NCI-H2107 treated with DMSO at 0.1 percent for 48 hours (cell line): ENCODE results near the gene PALLD.
"Not testable (repeated sequence)": the region's sequence is repeated elsewhere in the genome, so short reads cannot be mapped to it uniquely, and the experiment has no call there.

Experiments
- DNase-seq: peaks from one replicate; lab custom pipeline; 2025; ENCODE audit not compliant: unreplicated experiment; lab: John Stamatoyannopoulos, UW

PALLD gene

DNA sequence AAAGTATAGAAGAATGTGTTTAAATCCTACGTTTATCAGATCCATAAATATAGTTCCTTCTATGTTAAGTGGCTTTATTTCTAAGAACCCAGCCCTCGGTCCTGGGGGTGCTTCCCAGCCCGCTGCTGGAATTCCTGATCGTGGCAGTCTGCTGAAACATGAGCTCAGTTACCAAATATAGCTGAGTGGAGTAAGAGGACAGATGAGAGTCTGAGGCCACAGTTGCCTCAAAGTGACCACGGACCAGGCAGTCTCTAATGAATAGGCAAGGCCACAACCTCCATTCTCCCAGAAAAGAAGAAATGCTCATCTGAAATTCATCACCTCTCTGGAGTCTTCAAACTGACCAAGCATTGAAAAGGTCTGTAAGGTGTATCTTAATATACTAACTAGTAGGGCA, at the start of gene PALLD:
Gene PALLD (plus strand): TSS at position 219 of the 400 bp plus-strand sequence.
- DNase-seq, result no peak

DNA sequence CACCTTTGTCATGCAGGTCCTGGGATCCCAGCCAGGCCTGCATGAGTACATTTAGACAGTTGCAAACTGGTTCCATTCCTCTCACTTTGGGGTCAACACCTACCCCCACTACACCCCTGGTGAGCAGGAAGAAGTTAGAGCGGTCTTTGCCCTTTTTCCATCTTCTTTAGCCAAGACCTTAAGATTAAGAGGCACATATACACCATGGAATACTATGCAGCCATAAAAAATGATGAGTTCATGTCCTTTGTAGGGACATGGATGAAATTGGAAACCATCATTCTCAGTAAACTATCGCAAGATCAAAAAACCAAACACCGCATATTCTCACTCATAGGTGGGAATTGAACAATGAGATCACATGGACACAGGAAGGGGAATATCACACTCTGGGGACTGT, 47.8 kb upstream of the PALLD start:
- DNase-seq, result not testable (repeated sequence)

DNA sequence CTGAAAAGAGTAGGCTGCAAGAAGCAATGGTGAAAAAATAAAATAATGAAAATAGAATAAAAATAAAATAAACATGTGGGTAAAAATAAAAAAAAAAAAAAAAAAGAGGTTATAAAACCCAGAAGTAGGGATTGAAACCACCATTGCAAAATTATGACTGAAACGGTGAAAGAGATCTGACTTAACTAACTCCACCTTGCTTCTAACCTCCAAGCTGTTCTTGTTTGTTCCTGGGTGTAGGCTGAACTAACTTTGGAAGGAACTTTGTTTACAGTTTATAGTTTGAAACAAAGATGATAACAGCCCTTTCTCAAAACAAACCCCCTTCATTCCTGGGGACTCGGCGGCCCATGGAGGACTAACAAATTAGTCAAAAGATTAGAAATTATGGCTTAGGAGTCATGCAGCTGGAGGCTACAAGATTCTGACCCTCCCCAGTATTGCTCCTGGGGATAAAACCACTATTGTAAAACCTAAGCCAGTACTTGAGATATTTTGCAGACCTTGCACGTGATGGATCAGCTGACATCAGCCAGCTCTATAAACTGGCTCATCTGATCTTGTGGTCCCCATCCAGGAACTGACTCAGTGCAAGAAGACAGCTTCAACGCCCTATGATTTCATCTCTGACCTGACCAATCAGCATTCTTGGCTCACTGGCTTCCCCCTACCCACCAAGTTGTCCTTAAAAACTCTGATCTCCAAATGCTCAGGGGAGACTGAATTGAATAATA, 47.0 kb upstream of the PALLD start:
- no peak for DNase-seq

DNA sequence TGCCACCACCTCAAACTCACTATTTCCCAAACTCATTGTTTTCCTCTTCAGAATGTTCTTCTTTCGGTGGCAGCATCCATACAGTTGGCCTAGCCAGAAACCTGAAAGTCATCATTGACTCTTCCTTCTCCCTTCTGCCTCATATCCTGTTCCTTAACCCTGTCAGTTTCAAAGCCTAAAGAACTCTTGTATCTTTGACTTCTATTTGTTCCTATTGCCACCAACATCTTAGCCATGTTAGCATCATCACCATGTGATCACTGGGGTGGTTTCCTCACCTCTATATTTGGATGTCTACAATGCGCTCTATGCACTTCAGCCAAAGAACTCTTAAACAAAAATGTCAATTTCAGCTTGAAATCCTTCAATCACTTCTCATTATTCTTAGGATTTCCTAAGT, 45.5 kb upstream of the PALLD start:
- DNase-seq, result no peak

DNA sequence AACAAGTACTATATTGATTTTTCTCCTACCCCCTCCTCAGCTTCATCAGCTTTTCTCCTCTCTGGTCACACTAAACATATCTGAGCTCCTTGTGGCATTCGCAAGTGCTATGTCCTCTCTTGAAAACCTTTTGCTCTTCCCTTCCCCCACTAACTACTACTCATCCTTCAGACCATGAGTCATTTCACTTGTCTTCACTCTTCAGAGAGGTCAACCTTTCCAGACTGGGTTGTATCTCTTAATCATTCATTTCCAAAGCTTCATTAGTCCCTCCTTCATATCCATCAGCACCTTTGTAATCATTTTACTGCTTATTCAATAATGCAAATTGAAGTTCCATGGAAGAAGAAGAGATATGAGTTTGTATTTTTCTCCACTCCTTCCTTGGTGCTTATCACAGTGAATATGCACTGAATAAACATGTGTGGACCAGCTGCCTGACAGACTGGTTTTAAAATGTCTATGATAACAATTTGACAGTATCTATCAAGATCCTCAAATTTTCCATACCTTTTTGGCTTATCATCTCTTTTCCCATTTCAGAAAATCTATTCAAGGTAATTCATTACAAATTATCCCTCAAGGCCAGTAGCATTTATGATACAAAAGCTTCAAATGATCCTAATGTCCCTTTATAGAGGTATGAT, 45.0 kb upstream of the PALLD start:
- no peak for DNase-seq

DNA sequence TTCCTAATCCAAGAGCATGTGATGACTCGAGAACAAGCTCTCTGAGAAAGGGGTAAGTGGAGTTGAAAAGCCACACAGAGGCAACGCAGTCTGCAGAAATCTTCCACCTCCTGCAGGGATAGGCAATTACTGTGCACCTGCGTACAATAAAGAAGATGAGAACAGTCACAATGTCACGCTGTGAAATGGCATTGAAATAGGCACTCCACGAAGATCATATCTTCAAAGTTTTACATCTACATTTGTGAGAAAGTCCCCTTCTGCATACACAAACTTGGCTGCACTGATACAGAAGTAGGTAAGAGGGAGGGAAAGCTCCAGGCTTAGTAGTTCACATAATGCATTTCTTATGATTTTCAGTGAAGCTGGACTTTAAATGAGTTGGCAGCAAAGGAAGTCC, 43.7 kb upstream of the PALLD start:
- DNase-seq, result peak; percentile 57

DNA sequence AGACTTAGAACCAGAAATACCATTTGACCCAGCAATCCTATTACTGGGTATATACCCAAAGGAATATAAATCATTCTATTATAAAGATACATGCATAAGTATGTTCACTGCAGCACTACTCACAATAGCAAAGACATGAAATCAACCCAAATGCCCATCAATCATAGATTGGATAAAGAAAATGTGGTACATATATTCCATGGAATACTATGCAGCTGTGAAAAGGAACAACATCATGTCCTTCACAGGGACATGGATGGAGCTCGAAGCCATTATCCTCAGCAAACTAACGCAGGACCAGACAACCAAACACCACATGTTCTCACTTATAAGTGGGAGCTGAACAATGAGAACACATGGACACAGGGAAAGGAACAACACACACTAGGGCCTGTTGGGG, 38.6 kb upstream of the PALLD start:
- not testable (repeated sequence) for DNase-seq

DNA sequence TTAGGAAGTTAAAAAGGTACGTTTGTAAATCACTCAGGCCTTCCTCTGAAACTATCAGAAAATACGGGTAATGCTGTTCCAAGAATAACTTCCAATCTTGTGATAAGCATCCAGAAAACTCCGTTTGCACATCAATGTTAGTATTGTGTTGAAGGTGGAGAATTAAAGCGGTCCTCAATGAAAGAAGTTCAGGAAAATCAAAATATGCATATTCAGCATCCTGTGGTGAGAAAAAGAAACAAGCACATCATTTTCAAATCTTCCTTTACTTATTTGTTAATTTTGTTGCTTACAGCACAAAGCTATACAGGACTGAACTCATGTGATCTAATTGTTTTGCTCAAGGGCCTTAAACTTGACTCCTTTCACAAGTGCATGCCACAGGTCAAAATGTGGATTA, 35.0 kb upstream of the PALLD start:
- no peak for DNase-seq

DNA sequence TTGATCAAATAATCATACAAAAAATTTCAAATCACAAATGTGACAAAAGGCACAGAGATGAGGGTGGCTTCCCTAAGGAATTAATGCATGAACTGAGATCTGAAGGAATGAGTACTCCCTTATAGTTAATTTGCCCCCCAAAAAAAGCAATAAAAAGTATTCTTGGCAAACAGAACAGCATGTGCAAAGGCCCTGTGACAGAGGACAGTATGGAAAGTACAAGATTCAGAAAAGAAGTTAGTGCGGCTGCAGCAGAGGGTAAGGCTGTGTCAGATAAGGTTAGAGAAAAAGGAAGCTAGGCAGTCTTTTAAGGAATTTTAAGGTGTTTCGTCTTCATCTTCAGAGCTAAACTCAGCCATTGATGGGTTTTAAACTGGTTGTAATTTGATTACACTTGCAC, 23.9 kb upstream of the PALLD start:
- no peak for DNase-seq

DNA sequence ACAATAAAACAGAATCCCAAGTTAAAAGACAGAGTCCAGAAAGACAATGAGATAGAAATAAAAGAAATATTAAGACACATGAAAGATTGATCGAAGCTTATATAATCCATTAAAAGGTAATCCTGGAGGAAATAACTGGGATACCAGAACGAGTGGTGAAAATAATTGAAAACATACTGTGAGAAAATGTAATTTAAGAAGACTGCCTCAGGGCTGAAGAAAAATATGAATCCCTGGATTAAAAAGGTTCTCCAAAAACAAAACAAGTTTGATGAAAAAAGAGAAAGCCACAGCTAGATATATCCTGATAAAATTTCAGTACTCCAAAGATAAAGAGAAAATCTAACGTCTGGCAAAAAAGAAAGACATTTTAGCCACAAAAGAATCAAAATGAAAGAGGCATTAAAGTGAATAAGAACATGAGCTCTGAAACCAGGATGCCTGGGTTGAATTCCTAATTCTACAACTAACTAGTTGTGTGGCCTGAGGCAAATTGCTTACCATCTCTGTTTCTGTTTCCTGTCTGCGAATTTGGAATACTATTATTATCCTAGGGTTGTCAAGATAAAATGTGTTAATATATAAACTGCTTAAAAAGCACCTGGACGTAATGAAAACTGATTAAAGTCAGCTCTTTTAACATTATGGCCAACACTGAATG, 22.1 kb upstream of the PALLD start:
- no peak for DNase-seq

DNA sequence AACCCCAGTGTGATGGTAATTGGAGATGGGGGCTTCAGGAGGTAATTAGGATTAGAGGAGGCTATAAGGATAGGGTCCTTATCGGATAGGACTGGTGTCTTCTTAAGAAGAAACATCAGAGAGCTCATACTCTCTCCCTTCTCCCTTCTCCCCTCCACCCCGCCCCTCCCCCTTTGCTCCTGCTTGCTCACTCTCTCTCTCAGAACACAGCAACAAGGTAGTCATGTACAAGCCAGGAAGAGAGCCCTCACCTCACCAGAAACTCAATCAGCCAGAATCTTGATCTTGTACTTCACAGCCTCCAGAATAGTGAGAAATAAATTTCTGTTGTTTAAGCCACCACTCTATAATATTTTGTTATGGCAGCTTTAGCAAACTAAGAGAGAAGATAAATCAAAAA, 21.1 kb upstream of the PALLD start:
- no peak for DNase-seq

DNA sequence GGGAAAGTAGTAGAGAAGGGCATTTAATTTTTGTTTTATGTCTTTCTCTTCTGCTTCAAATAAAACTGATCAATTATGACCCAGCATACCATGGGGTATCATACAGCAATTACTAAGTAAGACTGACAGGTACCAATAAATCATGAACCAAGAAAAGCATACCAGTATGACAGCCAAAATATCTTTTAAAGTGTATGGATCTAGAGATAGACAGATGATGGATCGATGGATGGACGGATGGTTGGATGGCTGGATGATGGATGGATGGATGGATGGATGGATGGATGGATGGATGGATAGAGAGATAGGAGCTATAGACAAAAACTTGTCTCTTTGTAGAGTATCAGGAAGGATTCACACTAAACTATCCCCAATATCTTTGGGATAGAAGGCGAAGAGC, 18.0 kb upstream of the PALLD start:
- no peak for DNase-seq

DNA sequence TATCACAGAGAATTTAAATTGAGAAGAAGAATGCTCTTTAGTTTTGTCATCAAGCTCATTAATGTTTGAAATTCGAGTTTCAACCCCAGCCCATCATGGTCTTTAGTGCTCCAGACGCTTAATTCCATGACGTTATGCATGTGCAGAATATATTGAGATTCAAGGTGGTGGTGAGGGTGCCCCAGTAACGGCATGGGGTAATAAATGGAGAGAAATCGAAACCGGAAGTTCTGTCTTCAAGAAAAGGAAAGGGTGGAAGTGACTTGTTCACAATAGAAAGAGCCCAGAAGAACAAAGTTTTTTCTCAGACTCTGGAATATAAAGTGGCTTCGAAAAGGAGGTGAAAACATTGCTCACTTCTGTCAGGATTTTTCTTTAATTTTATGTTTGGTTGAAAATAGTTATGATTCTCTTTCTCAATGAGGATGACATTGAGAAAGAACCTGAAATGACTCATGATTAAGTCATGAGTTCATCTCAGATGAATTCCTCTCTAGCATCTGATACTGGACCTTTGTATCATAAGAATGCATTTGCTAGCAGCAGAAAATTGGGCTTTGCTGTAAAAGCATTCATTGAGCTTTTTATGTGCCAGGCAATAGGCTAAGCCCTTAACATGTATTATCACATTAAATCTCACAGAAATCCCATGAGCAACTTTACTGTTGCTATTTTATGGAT, 15.8 kb upstream of the PALLD start:
- DNase-seq, result peak; percentile 45

DNA sequence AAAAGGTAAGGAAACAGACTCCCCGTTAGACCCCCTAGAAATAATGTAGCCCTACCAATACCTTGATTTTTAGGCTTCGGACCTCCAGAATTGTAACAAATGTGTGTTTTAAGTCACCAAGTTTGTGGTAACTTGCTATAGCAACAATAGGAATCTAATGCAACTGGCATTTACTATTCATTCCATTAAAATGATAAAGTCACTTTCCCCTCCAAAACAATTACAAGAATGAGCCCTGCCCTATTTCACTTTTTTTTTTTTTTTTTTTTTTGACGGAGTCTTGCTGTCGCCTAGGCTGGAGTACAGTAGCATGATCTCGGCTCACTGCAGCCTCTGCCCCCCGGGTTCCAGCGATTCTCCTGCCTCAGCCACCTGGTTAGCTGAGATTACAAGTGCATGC, 13.0 kb upstream of the PALLD start:
- DNase-seq, result no peak

DNA sequence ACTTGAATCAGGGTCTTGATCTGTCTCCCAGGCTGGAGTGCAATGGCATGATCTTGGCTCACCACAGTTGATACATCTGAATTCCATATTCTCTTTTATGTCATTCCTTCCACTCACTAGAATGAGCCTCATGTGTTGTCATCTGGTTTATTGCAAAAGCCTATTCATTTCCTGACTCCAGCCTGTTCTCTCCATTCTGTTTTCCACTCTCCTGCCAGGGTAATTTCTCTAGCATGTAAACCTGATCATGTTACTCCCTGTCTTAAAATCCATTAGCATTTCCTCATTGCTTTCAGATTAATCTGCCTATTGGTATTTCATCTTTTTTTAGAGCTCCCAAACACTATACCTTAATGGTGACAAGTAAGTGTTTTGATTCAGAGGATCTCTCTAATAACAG, 12.2 kb upstream of the PALLD start:
- DNase-seq, result no peak

DNA sequence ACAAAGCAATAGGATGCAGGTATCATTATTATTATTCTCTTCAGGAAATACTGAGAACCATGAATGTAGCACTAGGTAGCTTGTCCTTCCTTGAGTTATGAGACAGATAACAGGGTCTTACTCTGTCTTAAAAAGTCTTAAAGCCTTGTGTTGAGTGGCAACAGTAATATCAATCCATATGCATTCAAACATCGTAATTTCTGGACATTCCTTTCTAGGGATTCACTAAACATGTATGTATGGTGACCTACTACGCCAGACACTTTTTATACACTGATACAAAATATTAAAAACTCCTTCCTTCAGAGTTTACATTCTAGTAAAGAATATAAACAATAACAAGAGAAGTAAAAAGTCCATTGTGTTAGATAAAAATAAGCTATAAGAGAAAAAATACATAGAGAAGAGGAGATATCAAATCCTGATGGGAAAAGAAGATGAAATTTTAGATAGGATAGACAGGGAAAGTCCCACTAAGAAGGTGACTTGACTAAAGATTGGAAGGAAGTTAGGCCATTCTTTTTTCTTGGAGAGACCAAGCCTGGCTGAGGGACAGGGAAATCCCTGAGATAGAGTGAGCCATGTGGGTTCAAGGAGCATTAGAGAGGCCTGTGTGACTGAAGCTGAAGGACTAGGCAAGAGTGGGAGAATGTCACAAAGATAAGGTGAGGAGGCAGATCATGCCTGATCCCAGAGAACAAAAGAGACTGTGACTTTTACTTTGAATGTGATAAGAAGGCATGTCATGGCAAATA, 11.5 kb upstream of the PALLD start:
- DNase-seq, result no peak

DNA sequence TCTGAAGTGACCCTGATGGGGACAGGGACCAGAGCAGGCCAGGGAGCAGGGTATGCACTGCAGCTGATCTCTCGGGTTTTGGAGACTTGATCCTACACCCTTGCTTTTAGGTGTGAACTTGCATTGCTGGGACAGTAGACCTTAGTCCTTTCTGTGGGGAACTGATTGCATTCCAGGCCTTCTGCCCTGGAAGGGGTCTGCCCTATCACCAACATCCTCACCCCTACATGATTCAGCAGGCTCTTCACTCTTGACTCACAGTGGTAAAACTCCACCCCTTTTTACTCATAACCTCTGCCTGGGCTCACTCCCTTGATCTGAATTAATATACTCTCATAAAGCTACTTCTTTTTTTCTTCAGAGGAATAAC, 10.0 kb upstream of the PALLD start:
- no peak for DNase-seq

DNA sequence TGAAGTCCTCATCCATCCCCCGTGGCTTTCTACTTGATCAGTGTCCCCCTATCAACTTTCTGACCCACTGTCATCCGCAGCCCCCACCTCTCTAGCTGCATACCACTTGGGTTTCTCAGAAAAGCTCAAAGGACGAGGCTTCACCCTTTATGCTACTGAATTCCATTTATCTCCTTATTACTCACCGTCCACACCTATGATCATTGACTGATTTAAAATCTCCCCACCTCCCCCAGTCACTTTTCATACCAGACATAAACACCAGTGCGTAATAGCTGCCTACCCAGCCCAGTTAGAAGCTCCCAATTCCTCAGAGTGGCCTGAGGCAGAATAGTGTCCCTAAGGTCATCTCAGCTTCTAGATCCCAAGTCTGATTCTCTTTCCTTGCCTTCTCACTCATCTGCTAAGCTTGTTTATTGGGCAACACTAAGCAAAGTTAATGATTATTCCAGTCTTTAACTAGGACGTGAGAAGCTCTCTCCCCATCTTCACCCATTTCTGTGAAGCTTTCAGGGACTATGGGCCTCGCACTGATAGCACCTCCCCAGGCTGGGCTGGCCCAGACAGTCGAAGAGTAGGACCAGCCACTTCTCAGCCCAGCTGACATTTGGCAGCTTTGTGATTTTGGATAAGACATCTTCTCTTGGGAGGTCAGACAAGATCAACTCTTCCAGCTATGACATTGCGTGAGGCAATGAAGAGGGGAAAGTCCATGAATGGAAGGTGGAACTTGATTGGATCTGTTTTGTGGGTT, 9.4 kb upstream of the PALLD start:
- no peak for DNase-seq

DNA sequence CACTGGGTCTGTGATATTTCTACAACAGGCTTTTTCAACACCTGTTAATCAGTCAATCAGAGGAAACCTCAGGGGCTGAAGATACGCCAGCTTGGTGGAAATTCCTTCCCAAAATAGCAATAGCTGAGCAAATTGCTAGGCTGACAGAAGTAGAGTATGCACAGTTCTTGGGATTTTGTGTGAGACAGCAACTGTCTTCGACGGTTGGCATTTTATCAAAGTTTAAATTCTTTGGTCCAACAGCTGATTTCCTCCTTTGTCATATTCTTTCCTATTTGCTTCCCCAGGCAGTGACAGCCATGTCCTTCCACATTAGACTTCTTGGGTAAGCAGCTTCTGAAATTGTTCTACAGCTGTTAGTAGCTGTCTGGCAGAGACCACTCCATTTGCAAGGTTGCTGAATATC, 8.0 kb upstream of the PALLD start:
- DNase-seq, result no peak

DNA sequence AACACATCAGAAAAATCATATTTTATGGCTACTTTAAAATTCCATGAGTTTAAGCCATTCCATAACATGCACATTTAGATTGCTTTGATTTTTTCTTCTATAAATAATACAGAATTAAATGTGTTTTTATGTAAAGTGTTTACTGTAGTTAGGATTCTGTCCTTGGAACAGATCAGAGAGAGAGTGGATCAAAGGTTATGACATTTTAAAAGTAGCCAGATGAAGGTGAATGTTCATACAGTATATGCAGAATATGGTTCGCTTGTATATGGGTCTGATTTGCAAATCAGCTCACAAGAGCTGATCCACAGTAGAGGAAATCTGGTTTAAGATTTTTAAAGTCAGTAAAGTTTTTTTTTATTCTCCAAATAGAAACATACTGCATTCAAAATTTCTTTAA, 7.2 kb upstream of the PALLD start:
- DNase-seq, result no peak
